Activated naive CD4-positive, alpha-beta T cell treated with Interleukin-2 at 50 U/mL for 16 hours (primary cell): ENCODE data around the gene KLF7.

Source experiments
- DNase-seq: peaks from one replicate; pipeline ENCODE4 v3.0.0-alpha.2; 2020

KLF7 gene

DNA sequence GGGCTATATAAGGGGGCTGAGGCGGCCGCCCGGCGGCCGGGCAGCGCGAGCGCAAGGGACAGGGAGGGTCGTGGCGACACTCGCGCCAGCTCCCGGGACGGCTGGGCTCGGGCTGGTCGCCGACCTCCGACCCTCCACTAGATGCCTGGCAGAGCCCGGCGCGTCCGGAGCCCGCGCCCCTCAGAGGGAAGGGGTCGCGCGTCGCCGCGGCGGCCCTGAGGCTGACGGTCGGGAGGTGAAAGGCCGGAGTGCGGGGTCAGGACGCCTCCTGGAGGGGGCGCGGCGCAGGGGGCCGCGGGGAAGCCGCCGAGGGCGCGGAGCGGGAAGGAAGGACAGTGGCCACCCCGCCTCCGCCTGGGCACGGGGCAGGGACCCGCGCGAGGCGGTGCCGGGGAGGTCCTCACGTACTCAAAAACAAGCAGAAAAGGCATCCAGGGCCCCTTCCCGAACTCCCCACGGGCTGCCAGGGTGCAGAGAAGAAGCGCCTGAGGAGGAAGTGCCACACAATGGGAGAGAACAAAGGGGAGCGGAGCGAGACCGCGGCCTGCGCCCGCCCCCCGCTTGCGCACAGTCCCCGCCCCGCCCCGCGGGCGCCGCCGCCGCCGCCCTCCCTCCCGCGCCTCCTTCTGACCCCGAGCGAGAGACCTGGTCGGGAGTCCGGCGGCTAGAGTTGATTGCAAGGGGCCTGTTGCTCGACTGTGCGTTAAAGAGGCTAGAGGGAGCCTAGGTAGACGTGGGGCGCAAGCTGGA is 776 bp upstream of the KLF7 start:
- DNase-seq, result peak; percentile 65

DNA sequence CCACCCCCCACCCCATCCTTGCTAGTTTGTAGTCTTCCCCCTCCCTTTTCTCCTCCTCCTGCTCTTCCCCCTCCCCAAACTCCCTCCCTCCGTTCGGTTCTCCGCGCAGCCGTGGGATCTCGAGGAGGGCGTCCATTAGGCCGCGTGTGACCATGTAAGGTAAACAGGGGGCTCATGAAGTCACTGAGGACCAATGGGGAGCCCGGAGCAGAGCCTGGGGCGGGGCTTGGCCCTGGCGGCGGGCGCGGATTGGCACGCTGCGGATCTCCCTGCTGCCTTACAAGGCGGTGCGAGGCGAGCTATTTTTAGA is 246 bp upstream of the KLF7 start:
- peak; percentile 95 for DNase-seq

DNA sequence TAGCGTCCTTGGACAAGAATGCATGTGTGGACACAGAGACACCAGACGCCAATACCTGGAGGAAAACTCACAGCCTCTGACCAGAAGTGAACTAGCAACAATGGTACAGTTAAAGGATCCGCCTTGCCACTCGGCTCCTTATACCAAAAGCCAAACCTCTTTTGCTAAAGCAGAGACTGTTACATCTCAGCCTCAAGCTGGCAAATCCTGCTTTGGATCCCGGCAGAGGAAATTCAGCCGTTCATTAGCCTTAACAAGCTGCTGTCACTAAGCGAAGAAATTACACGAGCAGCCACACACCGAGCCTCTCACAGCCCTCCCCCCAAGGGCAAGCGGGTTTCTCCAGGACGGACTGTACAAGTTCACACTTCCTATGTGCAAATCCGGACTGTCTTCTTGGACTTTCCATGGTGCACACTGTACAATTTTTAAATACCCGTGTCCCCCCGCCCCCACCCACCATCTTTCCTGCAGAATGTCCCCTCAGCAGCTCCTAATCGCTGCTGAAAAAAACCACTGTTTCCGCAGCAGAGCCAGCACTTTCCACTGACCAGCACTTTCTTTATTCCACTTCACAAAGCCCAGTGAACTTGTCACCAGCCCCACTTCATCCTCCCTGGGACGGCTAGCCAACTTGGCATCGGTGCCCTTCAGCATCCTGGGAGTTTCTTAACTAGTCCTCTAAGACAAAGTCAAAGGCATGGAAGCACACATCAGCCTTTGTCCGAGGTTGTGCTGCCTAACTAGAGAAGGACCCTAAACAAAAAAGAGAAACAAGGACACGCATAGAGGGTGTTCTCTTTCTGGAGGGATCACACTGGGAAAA is 1.5 kb downstream of the KLF7 start:
- DNase-seq, result peak; percentile 20

DNA sequence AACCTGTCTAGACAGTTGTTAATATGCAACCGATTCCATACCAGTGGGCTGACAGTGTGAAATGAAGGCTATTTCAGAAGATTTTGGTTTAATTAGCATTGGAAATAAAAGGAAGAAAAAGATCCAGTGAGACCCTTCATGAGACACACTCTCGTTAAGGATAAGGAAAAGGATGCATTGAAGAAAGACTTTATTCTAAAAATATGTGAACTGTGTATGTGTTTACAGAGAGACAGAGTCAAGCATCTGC is 2.1 kb downstream of the KLF7 start:
- no peak for DNase-seq

DNA sequence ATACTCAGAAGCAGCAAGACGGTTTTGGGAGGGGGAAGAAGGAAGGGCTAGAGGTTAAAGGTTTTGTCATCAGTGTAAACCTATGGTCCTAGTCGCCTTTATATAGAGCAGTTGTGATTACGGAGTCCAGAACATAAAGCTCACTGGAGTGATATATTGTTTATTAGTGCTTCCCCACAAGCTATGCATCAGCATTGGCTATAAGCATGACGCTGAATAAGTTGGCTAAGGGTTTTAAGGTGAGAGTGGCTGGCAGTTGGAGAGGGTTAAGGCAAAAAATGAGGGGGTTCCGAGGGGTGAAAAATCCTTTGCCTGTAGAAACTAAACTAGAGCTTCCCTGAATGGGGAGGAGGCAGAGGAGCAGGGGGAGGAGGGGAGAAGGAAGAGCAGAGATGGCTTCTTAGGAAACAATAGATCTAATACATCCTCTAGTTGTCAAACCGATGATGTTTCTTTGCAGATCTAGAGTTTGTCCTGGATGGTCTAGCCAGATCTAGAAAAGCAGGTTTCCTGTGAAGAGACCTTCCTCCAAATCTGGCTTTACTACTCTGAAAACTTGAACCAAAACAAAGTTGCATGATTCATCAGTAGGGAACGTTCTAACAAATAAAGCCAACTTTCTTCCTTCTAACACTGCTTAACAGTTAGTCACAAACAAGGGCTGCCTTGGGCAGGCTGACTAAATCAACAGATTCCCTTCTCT is 2.5 kb downstream of the KLF7 start:
- peak; percentile 31 for DNase-seq

DNA sequence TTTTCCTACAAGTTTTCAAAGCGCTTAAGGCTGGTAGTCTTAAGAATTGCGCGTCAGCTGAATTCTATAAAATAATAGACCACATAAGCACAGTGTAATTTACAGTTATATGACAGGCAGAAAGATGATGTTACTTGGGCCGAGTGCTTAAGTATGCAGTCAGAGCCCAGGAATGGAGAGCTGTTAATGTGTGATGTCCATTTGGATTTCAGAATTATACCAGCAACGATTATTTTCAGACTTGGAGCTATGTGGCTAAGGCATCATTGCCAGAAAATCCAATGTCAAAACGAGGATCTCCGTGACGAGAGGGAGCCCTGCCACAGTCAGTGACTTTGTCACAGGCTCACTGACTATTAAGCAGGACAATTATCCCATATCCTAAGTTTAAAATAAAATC is 3.4 kb downstream of the KLF7 start:
- DNase-seq, result no peak

DNA sequence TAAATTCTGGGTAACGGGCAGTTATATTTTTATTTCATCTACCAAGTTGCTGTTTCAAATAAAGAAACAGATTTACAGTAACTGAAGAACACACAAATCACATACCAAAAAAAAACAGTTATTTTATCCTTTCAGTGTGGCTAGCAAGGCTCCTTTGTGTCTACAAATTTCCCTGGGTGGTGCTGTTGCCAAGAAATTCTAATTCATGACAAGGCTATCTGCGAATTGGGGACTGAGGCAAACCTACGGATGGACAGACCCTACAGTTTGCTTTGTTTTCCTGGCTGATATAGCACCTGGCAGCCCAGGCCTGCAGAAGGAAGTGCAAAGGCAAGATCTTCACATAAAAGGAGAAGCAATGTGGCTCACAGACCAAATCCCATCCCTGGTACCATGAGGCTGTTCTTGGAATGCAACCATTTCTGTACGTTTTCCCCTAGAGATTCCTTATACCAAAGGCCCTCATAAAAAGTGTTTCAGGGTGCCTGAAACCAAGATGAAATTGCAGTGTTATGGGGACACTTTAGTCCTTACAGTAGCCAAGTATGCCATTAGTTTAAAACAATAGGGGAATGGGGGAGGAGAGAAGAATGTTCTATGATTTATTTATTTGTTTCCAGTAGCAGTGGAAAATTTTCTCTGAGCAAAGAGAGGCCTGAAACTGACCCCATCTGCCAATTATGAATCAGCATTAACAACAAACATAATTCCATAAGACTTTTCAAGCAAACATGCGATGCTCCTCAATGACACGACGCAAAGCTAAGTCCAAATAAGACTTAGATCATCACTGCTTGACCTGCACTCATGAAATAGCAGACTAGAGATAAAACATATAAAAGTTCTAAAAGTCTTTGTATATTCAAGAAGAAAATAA is 4.3 kb downstream of the KLF7 start:
- DNase-seq, result no peak

DNA sequence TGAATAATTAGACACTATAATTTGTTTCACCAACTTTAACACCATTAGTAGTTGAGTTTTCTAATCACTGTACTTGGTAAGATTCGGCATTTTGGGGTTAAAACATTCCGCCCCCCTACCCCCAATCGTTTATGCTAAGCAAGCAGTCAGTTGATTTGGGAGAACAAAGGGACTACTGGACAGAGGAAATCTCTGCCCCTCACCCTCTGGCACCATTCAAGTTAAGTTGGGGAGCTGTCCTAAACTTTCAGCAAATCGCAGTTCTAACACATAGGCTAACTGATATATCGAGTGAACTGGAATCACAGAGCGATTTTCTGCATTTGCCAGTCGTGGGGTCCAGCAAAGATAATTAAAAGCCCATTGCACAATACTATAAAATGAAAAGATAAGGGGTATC is 5.6 kb downstream of the KLF7 start:
- DNase-seq, result no peak

DNA sequence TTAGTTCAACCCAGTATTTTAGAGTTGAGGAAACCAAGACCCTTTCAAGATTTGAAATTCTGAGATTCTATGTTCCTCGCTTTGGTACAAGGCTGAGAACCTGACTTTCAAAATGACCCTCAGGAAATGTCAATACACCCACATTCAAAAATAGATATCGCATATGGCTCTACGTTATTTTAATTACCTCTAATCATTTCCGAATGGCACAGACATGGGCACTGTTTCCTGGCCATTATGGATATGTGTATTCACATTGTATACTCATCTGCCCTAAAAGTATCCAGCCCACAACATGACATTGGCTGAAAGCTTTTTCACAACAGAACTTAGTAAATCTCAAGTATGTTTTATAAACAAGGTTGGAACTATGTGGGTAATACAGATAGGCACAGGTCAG is 6.7 kb downstream of the KLF7 start:
- DNase-seq, result no peak

DNA sequence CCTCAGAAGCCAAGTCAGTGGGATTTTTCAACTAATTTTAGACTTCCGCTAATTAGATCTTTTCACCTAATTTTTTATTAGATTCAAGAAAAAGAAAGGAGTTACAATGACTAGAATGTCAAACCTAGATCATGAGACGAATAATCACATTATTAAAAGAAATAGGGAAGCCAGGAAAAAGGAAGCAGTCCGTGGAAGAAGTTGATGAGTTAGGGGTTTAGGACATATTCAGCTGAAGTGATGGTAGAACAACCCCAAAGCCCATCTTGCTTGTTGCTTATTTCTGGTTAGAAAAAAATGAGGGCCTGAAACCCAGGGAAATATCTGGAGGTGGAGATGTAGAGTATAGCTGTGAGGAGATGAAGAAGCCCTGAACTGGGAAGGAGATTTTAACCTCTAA is 8.0 kb downstream of the KLF7 start:
- DNase-seq, result no peak

DNA sequence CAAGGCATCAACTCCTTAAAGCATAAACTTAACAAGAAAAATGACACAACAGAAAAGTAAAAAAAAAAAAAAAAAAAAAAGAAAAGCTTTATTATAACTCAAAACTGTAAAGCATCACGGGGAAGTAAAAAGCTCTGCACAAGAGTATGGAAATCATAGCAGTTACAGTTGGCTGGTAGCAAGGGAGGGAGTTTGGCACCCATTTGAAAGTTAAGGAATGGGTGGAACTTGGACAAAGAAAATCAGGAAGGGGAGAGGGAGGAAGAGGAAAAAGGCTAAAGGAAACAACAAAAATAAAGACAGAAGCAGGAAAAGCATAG is 8.6 kb downstream of the KLF7 start:
- DNase-seq, result no peak

DNA sequence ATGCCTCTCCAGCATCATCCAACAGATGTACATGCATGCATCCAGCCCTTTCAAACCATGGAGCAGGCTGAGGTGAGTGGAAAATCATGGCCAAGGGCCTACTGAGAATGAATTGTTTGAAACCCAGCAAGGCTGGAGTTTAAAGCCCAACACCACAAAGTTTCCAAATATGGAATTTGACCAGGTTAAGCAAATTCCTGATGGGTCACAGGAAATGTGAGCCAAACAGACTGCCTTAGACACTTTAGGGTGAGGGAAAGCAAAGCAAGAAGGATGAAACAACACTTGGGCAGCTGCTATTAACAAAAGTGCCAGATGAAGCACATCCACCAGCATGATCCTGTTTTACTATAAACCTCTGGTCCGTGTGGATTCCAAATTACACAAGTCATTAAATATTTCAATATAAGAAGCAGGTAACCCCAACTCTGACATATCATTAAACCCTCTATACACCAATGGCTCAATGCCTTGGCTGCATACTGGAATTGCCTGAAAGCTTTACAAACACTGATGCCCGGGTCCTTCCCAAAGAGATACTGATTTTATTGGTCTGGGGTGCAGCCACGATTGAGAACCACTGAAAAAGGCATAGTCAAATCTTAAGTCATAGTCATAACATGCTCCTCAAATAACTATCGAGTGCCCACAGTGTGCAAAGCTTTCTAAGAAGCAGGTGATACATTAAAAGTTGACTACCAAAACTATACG is 9.1 kb downstream of the KLF7 start:
- no peak for DNase-seq

DNA sequence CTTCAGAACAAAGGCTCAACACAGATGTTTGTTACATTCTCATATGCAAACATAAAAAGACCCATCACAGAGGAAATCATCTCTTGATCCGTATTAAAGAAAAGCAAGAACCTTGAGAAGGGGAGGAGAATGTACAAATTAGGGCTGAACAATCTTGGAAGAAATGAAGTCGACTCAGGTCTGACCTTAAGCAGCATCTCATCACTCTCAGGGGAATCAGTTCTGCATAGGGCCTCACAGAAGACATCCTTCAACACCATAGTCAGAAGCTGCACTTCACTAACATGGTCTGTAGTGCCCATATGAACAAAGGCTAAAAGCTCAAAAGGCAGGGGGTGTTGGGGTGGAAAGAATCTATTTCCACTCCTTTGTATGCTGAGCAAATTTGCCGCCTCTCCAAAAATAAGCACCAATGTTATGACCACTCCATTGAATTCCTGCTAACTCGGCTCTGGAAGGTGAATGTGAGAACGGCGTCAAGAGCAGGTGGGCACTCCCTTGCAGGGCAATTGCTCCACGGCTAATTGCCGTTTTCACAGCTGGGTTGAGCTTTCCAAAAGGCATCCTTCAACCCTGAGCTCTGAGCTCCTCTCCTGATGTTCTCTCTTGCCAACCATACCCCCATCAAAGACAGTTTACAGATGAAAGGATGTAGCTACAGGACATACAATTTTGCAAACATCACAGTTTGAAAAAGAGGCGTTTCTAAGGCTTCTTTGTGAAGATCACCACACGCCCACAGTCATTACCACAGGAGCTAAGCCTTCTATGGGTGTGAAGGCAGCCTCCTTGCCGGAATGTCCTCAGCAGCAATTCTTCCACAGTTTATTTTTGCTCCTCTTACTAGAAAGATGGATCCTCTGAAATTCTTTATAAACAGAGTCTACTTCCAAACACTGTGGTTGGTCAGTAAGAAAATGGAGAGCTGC is 10.0 kb downstream of the KLF7 start:
- no peak for DNase-seq

DNA sequence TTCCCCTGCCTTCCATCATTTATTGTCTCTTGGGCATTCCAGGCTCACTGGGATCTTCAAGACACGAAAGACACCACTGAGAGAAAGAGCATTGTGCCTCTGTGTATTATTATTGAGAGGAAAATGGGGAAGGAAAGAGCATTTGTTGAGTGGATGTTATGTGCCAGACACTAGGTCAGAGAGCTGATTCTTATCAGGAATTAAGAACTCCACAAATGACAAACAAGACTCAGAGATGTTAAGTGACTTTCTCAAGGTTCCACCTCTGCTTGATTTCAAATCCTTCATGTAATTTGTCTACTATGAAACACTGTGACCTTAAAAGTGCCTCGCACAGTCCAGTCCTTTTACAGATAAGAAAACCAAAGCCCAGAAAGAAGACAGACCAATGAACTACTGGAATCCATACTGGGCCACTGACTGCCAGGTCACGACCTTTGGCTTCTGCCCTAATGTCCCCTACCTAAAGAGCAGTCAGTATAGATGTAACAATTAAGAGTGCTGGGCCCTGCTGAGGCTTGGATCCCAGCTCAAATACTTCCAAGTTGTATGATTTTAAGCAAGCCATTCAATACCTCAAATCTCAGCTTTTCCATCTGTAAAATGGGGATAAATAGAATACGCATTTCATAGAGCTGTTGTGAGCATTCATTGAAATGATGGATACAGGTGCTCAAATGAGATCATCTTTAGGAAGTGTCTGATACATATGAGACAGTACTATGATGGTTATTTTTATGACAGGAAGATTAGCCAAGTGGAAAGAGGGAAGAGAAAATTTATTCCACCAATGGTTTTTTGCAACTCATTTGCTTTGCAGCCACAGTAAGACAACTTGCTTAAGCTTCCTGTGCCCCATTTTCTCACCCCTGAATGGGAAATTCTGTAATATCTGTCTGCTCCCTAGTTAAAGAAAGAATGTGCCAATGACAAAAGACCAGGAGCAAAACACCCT is 10.9 kb downstream of the KLF7 start:
- DNase-seq, result no peak

DNA sequence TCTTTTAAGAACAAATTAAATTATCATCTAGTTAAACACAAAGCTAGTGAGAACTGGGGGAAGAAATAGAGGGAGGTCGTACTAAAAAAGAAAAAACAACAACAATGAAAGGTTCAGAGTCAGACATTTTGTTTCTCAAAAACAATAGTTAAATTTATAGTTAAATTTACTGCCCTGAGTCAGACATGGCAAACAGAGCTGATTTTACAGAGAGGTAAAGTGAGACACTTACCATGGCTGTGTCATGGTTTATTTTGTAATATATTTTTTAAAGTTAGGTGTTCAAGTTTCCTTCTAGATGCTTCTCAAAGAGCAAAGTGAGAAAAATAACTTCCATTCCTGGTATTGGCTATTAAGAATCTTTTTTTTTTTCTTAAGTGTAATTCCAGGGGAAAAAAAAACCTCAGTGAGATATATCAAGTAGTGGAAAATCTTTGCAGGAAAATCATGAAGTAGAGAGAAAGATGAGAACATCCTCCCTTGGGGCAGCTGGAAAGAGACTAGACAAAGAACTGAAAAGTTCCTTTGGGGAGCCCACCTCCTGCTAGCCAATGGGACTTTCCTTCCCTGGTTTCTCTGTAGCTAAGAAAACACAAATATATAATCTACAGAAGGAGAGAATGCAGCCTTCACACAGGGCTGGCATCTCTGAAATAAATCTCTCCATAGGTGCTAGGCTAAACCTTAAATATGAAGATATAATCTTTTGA is 12.3 kb downstream of the KLF7 start:
- no peak for DNase-seq

DNA sequence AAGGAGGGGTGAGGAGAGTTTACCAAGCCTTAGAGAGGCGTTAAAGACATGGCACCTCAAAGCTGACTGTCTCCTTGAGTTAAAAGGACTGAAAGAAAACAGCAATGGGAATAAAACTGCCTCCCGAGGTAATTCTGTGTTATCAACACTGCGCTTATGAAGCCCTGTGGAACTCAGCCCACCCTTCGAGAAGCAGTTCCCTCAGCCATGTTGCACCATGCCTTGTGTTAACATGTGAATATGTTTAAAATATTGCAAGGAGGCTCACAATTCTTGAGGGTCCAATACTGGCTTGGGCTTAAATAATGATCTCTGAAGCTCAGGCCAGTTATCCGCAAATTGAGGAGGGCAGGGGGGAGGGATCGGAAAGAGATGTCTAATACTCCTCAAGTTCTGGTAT is 14.7 kb downstream of the KLF7 start:
- DNase-seq, result no peak

DNA sequence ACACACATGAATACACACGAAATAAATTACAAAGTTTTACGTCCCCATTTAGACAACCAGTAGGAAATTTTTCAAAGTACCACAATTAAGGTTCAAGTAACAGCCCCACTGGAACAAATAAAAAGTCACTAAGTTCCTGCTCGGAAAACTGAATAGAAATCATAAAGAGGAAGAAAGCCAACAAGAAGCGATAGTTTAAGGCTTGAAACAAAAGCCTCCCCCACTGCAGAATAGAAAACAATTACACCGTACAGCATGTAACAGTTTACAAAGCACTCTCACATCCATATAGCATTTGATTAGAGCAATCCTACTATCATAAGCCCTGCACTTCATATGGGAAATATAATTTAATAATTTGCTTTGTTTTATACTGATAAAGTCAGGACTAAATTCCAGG is 15.5 kb downstream of the KLF7 start:
- DNase-seq, result no peak

DNA sequence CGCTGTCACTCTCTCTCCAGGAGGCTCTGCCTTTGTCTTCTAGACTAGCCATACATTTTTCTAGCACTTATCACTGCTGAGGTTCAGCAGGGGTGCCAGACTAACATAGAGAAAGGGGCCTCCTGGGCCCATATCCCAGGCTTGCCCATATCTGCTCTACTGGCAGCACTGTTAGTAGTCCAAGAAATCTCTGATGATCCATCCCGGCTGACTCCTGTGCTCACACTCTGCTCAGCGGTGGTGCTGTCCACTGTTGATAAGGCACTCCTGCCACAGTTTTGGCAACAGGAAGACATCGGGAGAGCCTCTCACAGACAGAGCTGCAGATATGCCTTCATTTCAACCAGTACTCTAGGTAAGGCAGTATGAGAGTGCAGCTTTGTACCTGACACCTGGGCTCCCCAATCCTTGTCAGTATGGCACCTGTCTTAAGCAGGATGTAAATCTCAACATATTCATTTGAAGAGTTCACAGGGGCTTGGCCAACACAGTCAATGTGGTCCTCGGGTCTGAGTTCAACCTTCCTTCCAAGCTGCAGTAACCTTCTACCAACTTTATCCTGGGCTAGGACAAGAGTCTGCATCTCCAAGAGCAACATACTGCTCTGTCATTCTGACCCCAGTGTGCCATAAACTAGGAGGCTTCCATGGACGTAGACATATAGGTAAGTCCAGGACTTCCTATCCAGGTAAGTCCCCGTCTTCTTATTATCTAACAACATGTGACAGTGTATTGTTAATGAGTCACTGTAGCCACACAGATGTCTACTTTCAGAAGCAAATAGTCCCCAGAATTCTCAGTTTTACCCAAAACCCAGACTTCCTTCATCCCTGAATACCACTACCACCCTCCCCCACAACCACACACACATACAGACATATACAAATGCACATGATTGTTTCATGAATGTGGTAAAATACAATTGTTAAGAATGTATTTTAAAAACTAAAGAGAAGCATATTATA is 16.2 kb downstream of the KLF7 start:
- DNase-seq, result peak; percentile 28

DNA sequence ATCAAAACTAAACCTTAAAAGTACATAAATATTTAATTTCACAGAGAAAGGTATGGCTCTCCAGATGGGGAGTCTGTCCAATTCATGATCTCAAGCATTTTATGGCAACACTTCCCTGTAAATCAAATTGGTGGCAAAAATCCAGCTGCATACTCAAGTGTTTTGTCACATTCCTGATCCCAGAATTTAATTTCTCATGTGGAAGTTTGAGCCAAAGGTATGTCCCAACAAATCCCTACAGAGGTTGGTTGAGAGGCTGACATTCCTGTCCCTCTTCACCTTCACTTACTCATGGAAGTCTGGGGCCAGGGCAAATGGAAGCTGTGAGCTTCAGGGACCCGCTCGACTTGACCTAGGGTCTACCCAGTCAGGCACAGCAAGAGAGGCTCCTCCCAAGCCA is 17.7 kb downstream of the KLF7 start:
- DNase-seq, result no peak
